ENCODE results near the gene C16orf96.

GRCh38 chr16:4606354-4606753 is 50.2 kb downstream of the C16orf96 start:
- no peak for TF ChIP-seq CTCF (IDR thresholded peaks at IDR 0.05; ENCODE audit: borderline replicate concordance, extremely low read depth, low read length, poor library complexity, severe bottlenecking)
- no peak for TF ChIP-seq EZH2 (IDR thresholded peaks at IDR 0.05; ENCODE audit: borderline replicate concordance, low read depth, low read length, severe bottlenecking)
